NCI-H526 (cell line): ENCODE data around the gene SNN.

Experiments
- DNase-seq, 2 experiments: peaks; one replicate each; lab custom pipeline; 2025; lab: John Stamatoyannopoulos, UW

SNN gene

GRCh38 chr16:11667221-11667823 is 933 bp upstream of the SNN start:
- DNase-seq, result no peak

DNA sequence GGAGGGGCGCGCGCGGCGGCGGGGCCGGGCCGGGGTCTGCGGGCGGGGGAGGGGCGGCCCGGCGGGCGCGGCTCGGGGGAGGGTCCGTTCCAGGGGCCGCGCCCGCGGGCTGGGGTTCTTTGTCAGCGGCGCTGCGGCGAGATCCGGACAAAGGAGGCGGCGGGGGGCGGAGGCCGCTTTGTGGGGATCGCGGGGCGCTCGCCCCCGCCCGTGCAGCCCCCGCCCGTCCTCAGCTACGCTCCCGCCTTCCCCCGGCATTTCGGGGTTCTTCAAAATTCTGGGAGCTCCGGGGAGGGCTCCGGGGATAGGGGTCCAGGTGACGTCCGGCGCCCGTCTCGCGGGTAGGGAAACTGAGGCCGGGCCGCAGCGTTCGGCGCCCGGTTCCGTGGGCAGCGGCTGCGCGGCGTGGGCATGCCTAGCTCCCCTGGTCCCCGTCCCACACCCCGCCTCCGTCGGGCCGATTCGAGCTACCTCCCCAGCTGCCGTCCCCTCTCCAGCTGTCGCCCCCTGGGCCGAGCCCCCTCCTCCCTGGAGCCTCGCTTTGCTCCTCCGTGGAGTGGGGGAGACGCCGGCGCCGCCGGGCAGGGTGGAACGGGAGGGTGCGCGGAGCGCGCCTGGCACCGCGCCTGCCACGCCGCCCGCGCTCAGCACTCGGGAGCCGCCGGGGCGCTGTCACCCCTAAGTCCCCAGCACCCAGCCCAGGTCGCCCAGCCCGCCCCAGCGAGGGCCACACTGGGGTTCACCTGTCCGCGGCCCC is 546 bp downstream of the SNN start:
- no peak for DNase-seq

DNA sequence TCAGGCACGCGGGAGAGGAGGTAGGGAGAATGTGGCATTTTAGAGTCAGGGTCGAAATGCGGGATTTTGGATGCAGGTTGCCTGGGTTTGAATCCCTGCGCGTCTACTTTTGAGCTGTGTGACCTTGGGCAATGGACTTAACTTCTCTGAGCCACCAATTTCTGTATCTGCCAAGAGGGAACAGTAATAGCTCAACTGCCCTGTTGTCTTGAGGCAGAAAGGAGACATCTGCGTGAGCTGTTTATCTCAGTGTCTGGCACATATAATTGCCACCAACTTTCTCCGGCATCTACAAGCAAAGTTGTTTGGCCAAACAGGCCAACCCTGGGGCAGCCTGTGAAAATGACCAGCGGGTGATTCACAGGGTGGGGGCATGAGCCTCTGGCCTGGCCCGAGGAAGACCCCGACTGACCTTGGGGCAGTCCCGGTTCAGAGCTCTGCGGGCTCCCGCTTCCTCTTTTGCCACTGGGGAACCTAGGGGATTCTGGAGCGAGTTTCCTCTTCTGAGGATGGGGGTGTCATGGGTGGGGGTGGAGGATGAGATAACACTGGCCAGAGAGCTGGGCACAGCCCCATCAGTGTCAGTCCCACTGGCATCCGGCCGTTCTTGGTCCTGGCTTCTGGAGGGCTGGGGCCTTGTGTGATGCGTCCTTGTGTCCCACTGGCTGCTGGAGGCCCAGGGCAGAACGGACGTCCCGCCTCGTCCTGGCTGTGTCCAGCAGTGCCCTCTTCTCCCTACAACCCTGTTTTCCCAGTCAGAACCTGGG is 1.3 kb downstream of the SNN start:
- DNase-seq, result no peak

DNA sequence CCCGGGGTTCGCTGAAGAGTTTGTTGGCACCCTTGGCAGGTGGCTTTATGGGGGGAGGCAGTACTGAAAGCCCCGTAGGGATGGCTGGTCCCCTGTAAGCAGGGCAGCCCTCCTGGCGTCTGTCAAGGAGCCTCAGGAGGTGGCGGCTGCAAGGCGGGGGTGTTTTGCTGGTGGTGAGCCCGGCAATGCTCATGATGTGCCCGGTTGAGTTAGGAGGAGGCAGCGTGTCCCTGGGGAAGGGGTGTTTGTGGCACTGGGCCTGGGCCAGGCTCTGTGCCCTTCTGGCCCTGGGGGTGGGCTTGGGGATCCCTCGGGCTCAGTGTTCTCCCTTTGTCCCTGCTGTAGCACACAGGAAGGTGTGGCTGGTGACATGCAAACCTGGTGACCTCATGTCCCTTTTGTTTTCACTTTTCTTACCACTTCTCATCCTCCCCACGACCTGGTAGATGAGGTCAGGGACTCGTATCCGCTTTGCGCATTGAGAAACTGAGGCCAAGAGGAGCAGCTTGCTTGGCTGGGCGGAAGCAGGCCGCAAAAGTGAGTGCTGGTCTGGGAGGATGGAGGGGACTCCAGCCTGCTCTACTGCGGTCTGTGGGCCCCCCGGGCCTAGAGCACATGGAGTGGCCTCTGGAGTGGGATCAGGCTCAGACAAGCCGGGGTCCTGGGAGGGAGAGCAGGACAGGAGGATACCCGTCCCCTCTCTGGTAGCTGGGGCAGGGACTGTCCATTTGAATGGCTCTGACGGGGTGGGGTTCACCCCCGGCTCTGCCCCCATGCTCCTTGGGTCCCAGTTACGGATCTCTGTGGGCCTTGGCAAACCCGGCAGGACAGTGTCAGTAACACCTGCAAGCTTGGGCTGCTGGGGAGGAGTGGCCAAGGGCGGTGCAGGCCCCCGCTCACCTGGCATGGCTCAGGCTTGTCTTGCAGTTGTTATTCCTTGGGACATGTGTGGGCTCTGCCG is 2.2 kb downstream of the SNN start:
- no peak for DNase-seq

DNA sequence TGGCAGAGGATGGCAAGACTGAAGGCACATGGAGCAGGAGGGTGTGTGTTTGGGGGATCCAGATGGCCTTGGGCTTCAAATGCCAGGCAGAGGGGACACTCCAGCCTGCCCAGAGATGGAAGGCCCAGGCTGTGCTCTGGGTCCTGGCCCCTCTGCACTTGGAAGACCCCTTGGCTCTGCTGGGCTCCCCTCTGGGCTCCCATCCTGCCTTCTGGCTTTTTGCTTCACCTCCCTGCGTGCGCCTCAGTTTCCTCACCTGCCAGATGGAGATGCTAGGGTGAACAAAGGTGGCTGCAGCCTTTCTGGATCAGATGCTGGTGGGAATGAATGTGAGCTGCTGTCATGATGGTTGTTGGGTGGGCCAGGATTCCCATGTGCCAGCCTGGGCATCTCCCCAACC is 3.0 kb downstream of the SNN start:
- DNase-seq, result no peak

DNA sequence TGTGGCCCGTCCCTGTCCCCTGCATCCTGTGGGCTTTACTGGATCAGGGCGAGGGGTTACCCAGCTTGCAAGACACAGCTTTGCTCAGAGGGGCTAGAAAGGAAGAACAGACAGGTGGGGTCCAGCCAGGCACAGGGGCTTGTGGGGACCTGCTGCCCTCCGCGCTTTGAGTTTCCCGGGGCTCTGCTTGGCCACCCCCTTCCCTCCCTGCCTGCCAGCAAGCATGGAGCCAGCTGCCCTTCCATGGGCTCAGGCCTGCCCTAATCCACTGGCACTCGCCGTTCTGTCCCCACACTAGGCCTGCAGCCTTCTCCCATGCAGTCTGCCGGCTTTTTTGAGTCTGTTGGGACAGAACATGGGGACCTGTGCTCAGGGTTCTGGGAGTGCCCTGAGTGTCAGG is 3.4 kb downstream of the SNN start:
- no peak for DNase-seq

DNA sequence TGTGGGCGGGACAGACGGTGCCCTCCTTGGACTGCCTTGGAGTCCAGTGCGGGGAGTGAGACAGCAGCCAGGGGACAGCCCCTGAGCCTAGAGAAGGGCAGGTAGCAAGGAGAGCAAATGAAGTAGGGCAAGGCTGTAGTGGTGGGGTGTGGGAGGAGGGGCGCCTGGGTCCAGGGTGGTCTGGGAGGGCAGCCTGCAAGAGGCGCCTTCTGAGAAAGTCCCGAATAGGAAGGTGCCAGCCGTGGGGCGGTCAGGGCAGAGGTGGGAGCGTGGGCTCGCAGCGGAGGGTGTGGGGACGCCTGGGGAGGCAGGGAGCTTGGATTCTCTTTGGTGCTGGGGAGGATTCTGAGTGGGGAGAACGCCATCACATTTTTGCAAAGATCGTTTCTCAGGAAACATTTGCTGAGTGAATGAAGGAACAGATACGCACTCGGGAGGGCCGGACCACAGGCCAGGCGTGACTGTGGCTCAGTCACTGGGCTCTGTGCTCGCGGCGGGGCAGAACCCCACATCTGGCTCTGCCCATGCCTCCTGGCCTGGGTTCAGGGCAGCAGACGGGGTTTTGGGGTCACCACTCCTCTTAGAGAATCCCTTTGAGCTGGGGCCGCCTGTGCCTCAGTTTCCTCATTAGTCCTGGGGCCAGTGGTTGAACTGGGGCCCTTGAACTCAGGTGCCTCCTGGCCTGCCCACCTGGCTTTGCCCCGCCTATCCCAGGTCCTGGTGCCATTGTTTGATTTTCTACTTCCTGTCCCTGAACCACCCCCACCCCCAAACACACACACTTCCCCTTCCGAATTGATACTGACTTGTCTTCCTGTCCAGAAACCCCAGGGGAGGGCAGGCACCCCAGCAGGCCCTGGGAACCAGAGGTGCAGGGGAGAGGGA is 4.2 kb downstream of the SNN start:
- DNase-seq, result no peak

DNA sequence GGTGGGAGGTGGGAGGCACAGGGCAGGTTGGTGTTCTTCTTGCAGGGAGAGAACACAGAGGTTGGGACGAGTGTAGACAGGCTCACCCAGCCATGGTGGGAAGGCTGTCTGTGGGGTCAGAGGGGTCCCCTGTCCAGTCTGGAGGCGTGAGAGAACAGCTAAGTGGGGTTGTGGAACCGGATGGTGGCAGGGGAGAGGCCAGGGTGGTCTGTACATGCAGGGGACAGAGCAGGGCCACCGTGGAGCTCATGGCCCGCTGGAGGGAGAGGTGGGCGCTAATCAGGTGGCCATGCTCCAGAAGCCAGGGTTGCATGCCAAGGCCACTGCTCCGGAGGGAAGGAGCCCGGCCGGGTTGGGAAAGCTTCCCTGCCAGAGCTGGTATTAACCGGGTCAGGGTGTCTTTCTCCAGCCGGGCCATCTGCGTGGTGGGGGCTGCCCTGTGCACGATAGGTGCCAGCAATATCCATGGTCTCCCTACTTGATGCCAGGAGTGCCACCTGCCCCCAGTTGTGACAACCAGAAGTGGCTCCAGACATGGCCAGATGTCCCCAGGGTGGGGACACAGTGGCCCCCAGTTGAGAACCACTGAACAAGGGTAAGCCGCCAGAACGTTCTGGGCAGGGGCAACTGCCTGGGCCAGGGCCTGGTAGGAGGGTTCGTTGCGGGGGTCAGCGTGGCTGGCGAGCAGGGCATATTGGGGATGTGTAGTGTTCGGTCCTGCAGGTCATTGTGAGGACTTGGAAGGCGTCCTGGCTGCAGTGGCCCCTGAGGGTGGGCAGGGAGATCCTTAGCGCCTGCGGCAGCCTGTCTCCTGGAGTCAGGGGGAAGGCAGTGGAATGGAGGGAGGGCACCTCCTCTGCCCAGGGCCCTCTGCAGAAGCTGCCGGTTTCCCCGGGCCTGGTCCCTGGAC is 5.1 kb downstream of the SNN start:
- no peak for DNase-seq

- DNase-seq, result no peak
Observed at GRCh38 chr16:11674001-11674817, 6.0 kb downstream of the SNN start.

GRCh38 chr16:11674818-11675560 is 6.7 kb downstream of the SNN start:
- DNase-seq, result no peak

DNA sequence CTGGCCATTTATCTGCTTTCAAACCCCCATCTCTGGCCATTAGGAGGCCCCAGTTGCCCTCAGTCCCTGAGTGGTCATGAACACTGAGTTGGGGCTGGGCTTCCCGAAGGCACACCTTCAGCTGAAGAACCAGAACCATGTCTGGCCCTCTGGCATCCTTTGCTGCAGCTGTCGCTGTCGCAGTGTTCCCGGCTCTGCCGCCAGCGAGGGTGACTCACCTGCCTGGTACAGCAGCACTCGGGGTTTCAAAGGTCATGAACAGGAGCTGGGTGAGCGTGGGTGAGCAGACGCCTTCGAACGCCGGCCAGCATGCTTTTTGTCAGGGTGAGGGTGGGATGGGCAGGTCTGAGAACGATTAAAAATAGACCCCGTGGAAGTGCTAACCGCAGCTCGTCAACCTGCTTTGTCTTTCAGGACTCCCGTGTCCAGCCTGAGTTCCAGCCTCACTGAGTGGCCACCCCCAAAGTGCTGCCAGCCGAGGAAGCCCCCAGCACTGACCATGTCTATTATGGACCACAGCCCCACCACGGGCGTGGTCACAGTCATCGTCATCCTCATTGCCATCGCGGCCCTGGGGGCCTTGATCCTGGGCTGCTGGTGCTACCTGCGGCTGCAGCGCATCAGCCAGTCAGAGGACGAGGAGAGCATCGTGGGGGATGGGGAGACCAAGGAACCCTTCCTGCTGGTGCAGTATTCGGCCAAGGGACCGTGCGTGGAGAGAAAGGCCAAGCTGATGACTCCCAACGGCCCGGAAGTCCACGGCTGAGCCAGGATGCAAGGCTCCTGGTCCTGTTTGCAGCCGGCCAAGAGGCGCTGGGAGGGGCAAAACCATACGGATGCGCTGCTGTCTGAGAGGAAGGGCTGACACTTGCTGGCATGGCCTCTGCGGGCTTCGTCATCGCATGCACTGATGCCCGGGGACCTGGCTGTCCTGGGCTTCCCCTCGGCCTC is 7.6 kb downstream of the SNN start:
- no peak for DNase-seq

- no peak for DNase-seq
Observed at GRCh38 chr16:11676799-11677198, 8.5 kb downstream of the SNN start.

- DNase-seq, result no peak
Observed at GRCh38 chr16:11677451-11677951, 9.2 kb downstream of the SNN start.

DNA sequence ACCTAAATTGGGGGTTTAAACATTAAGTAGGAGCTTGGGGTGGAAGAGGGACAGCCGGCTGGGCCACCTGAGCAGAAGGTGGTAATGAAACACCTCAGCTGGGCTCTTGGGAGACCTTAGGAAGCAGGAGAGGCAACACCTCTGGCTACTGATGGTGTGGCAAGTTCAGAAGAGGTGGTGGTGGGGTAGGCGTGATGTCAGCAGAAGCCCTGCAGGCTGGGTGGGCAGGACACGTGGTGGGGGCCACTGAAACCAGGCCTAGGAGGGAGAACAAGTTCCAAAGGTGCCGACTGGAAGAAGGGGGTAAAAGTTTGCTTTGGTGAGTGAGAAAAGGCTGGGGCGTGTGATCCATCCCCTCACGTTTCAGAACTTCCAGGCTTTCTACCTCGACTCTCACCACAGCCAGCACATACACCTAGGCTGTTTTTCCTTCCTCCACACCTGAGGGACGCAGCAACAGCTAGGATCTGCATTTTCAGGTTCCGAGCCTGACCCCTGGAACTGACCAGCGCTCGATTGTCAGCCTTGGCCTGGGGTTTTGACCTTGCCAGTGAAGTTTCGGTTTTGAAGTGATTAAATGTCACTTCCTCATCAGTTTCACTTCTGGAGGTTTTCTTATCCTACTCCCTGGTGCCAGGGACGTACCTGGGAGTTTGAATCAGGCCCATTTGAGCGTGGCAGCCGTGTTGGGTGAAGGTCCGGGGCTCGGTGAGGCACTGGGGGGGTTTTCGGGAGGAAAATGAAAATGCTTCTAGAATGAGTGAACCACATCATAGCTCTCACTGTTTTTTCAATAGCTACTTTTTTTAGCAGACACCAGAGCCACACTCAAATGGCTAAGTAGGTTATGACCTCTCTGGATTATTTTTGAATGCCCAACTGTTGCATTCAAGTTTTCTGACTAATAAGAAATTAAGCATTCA is 10.0 kb downstream of the SNN start:
- no peak for DNase-seq

GRCh38 chr16:11679250-11679649 is 11.0 kb downstream of the SNN start:
- DNase-seq, result no peak
